HG02981 (cell line): ENCODE results near the gene TARBP2.

ENCODE experiments used
- ATAC-seq: cut with Tn5 transposase; IDR thresholded peaks from one replicate; pipeline ENCODE4 v1.9.1; 2021; ENCODE audit warnings: mild to moderate bottlenecking, moderate library complexity; ENCODE audit not compliant: unreplicated experiment

Gene TARBP2

DNA sequence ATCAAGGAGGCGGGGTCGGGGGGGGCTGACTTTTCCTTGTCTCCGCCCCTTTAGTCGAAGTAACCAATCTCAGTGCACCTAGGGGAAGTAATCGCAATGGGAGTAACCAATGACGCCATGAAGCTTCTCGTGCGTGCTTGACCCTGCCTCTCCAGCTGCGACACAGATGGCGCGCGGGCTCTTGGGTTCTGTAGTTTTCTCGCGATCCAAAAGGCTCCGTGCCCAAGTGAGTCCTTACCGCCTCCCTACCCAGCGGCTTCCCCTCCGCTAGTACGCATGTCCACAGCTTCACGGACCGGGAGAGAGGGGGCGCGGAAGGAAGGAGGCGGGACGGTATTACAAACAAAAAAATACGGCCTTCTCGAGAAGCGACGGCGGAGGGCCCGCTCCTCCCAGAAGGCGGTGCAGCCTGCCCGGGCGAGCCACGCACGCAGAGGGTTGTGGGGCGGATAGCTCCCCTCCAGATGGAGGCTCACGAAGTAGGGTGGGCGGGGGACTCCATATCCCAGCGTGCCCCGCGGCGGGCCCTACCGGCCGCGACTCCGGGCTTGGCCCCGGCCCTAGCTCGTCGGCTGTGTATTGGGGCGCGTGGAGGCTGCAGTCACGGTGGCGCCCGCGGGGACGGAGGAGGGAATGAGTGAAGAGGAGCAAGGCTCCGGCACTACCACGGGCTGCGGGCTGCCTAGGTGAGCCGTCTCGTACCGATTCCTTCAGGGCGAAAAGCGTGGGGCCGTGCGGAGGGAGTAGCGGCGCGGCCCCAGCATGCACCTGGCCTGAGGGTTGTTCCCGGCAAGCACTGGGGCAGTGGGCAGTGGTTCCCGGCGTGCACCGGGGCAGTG, at the start of gene TARBP2:
Gene TARBP2 (plus strand): TSS at position 508 of the 839 bp plus-strand sequence. CDS start 126 bp downstream, at position 634.
- ATAC-seq, result peak; percentile 79

DNA sequence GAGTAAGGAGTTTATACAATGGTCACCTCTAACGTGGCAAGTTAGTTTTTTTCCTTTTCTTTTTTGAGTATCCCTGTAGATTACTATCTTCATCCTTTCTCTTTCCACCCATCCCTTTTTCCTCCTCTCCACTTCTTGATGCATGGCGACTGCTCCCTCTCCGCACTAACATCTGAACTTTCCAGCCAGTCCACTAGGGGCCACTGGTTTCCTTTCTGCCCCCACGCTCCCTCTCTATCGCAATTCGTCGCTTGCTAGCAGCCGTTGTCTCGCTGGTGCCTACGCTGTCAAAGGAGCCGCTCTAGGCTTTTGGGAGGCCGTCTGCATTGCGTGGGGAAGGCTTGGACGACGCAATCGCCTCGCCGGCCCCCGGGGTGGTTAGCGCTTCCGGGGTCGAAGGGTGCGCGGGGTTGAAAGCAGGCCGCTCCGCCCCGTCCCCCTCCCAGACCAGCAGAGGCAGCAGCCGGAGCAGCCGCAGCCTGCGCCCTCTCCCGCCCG, 49.4 kb upstream of the TARBP2 start, which contains the start of gene PCBP2:
Gene PCBP2 (plus strand): TSS at position 442 of the 498 bp plus-strand sequence. CDS start 2,699 bp downstream, outside the sequence.
- ATAC-seq, result peak; percentile 97

DNA sequence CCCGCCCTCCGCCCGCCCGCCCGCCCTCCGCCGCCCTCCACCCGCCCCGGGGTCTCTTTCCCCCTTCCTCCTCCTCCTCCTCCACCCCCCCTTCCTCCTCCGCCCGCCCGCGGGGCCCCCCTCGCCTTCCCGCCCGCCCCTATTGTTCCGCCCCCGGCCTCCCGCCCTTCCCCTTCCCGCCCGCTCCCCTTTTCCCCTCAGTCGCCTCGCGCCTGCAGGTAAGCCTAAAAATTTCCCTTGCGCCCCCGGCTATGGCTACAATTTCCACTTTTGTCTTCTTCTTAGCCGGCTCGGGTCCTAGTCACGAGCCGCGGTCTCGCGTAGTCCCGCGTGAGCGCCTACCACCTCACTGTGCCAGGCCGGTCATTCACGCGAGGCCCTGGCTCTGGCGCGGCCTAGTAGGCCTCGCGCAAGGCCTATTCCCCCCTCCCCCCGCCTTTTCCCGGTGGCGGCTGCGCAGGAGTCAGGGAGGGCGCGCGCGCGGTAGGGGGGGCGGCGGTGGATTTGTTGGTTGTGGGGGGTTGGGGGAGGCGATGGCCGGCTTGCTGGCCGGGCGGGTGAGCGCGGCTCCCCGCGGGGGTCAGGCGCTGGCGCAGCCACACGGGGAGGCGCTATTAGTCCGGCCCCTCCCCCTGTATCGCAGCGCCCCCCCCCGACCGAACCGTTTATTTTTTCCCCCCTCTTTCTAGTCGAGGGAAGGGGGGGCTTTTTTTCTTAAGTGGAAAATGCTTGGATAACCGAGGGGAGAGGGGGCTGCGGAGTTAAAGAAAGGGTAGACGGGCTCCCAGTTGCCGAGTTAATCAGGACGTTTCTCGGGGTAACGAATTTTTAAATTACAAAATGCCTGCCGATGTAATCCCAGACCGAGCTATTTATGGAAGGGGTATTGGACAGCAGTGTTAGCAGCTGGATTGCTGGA, 48.7 kb upstream of the TARBP2 start:
- ATAC-seq, result peak; percentile 26

GRCh38 chr12:53453953-53454640, 47.0 kb upstream of the TARBP2 start:
- ATAC-seq, result no peak

- ATAC-seq, result no peak
Measured at GRCh38 chr12:53454707-53455106, 46.4 kb upstream of the TARBP2 start.

- no peak for ATAC-seq
Measured at GRCh38 chr12:53456654-53457366, 44.3 kb upstream of the TARBP2 start.

DNA sequence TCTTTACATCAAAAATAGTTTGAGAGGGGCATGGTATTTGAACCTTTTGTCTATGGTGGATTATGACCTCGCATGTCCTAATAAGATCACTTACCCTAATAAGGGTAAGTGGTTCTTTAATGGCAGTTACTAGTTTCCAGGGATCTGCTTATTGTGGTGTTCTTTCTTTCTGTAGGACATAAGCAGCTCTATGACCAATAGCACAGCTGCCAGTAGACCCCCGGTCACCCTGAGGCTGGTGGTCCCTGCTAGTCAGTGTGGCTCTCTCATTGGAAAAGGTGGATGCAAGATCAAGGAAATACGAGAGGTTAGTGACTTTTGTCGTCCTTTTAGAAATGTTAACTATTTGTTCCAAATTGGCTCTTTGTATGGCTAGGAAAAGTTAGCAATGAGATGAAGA, 42.0 kb upstream of the TARBP2 start:
- ATAC-seq, result no peak

DNA sequence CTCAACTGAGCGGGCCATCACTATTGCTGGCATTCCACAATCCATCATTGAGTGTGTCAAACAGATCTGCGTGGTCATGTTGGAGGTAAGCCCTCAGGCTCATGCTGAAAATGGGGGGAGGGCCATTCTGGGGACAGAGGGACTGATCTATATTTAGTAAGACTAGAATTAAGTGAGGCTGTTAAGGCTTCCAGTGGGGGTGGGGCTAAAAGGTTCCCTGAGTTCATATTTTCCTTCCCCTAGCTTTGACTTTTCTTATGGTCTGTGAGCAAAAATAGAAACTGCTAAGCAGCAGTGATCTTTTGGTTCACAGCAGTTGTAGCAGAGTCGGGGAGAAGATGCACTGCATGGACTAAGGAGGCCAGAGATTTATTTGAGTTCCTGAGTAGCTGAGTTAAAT, 40.0 kb upstream of the TARBP2 start:
- no peak for ATAC-seq

- no peak for ATAC-seq
Measured at GRCh38 chr12:53461591-53461990, 39.5 kb upstream of the TARBP2 start.

GRCh38 chr12:53462935-53463334, 38.1 kb upstream of the TARBP2 start:
- no peak for ATAC-seq

GRCh38 chr12:53463802-53464560, 37.1 kb upstream of the TARBP2 start:
- ATAC-seq, result no peak

DNA sequence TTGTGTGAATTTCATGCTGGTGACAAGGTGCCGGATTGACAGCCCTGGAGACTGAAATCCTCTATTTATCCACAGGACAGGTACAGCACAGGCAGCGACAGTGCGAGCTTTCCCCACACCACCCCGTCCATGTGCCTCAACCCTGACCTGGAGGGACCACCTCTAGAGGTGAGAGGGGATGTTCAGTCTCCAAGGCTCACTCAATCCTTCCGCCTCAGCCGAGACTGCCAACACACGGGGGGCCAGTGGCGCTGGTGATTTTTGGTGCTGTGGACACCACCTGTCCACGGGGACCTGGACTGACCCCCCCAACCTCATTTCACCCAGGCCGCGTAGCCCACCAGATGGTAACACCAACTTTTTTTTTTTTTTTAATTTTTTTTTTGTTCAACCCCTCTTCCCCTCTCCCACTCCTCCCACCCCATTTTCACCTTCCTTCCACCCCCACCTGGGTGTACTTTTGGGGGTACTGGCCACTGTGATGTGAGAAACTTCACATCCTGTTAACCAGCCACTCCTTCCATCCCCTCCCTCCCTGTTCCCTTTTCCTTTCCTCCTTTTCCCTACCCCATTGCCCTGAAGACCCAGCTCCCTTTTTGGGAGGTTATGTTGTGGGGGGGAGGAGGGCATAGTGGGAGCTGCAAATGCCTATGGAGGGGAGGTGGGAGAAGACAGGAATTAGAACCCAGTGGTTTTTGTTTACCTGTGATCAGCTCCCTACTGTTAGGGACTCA, 36.2 kb upstream of the TARBP2 start:
- ATAC-seq, result no peak

GRCh38 chr12:53465679-53466078, 35.4 kb upstream of the TARBP2 start:
- no peak for ATAC-seq

GRCh38 chr12:53466640-53467039, 34.4 kb upstream of the TARBP2 start:
- ATAC-seq, result no peak

GRCh38 chr12:53467082-53467481, 34.0 kb upstream of the TARBP2 start:
- no peak for ATAC-seq

DNA sequence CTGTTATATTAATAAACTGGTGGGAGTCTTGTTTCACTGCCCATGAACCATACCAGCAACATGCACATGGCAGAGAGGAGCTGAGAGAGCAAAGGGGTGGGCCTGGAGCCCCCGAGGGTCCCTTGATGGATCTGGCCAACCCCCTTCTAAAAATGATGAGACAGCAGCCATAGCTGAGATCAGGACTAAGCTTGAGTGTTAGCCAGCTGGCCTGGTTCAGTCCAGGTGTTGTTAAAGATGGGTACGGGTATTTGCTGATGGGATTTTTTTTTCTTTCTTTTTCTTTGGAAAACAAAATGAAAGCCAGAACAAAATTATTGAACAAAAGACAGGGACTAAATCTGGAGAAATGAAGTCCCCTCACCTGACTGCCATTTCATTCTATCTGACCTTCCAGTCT, 33.2 kb upstream of the TARBP2 start:
- no peak for ATAC-seq

DNA sequence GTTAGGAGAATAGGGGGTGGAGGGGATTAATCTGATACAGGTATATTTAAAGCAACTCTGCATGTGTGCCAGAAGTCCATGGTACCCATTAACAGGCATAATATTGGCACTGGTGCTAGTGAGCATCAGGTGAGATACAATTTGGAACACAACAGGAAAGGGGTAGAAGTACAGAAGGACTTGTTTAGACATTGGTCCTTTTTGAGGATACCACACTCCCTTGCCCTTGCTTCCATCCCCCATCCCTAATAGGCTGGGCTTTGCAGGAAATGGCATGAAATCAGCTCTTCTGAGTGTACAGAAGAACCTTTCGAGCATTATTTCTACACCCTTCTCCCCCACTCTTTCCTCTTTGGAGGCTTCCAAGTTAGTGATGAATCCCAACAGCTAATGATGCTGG, 32.8 kb upstream of the TARBP2 start:
- no peak for ATAC-seq

- ATAC-seq, result no peak
Measured at GRCh38 chr12:53472056-53472582, 29.0 kb upstream of the TARBP2 start.

DNA sequence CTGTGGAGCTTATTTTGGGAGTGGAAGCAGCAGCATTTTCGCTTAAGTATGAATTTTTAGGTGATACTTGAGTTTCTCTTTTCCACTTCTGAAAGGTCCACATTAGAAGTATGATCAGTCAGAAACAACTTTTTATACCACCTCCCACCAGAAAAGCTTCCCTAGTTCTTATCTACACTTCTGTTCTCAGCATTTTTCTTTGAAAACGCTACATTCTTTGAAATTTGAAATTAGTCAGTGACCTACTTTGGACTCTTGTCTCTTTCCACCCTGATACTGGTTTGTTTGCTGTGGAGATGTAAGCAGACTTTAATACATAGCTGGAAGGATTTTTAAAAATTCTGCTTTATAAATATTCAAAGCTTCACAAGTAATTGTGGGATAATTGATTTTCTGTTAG, 27.0 kb upstream of the TARBP2 start:
- no peak for ATAC-seq
